MCF 10A (cell line): ENCODE data around the gene NFIX. TPM values are rescaled to one million over a fixed set of nuclear protein-coding genes. Genes with fewer than 3 reads are reported as not detected.

Experiments
- BruUV-seq: library from RNA; stranded (reverse); fragments of 400-500 nt; replicated peaks from 2 replicates; lab custom pipeline; 2021; lab: Mats Ljungman, UMichigan
- CTCF ChIA-PET: fragments of 300-600 bp; sonication (Branson Sonifier 250); formaldehyde crosslinking; extraction: SDS; loops from one replicate; lab custom pipeline; 2021; ENCODE audit warnings: antibody characterized with exemption, inconsistent platforms; lab: Yijun Ruan, JAX
- POLR2A ChIA-PET: fragments of 300-600, 350-650 bp; sonication (Branson Sonifier 250); formaldehyde crosslinking; extraction: SDS; loops from one replicate; lab custom pipeline; 2020; ENCODE audit warnings: antibody characterized with exemption, inconsistent platforms; lab: Yijun Ruan, JAX
- DNase-seq: peaks from one replicate; pipeline ENCODE4 v3.0.0-alpha.2; 2018; ENCODE audit not compliant: unreplicated experiment
- H3K27ac Mint-ChIP-seq: one replicate; pipeline ENCODE4 v1.8.0; 2022; ENCODE audit warnings: mild to moderate bottlenecking, low read depth, mixed read lengths; ENCODE audit not compliant: unreplicated experiment
- H3K27me3 Mint-ChIP-seq: one replicate; pipeline ENCODE4 v1.8.0; 2022; ENCODE audit warnings: mixed read lengths; ENCODE audit not compliant: insufficient read depth, unreplicated experiment
- H3K36me3 Mint-ChIP-seq: one replicate; pipeline ENCODE4 v1.8.0; 2022; ENCODE audit warnings: mild to moderate bottlenecking, moderate library complexity, mixed read lengths; ENCODE audit not compliant: insufficient read depth, unreplicated experiment
- H3K4me1 Mint-ChIP-seq: one replicate; pipeline ENCODE4 v1.8.0; 2022; ENCODE audit warnings: mixed read lengths; ENCODE audit not compliant: insufficient read depth, unreplicated experiment
- H3K4me3 Mint-ChIP-seq: one replicate; pipeline ENCODE4 v1.8.0; 2022; ENCODE audit warnings: mild to moderate bottlenecking, moderate library complexity, mixed read lengths; ENCODE audit not compliant: unreplicated experiment
- H3K9me3 Mint-ChIP-seq: one replicate; pipeline ENCODE4 v1.8.0; 2022; ENCODE audit warnings: mixed read lengths; ENCODE audit not compliant: unreplicated experiment
- CTCF ChIP-seq: fragments of 200-600 bp; IDR thresholded peaks from one replicate; pipeline ENCODE4 v1.8.0; 2022; ENCODE audit warnings: antibody characterized with exemption, mild to moderate bottlenecking; ENCODE audit not compliant: unreplicated experiment
- intact Hi-C: fragments of 100-400 bp; cut with micrococcal nuclease; formaldehyde crosslinking; loops from 2 replicates; pipeline ENCODE4 v1.14.1; 2022
- total RNA-seq: library from RNA; stranded (reverse); gene quantifications from 2 replicates; pipeline ENCODE4 v1.2.3, GENCODE V29; 2022

Gene NFIX
- total RNA-seq, 1 experiment from 2014 or later = 27.2 TPM

- CTCF ChIA-PET = interaction anchor here (0.6 to 7.6 kb wide), 18 partner anchors 14 to 520 kb away, joined by 3 to 97 read pairs (median 6); partner anchors contain the start of gene DAND5
These were observed 97.4 kb downstream of the NFIX start for GRCh38 chr19:13092606-13093235.

GRCh38 chr19:13093407-13094105, 98.3 kb downstream of the NFIX start:
- ChIA-PET POLR2A (interaction anchor here (0.7 to 1.0 kb wide), 4 partner anchors 109 to 1446 kb away, joined by 3 to 4 read pairs (median 4); no protein-coding TSS in a partner anchor), CTCF (interaction anchor here (0.5 to 7.6 kb wide), 40 partner anchors 7 to 1169 kb away, joined by 3 to 97 read pairs (median 3); partner anchors contain the start of genes DAND5 and ZNF700)
- Mint-ChIP-seq H3K4me3 (no peak overlapping the region), H3K27me3 (no peaks in the 10 kb centered on the region), H3K9me3 (no peaks in the 10 kb centered on the region), H3K4me1 (peaks cover 5% of the 10 kb centered on the region), H3K36me3 (peaks cover 11% of the 10 kb centered on the region), H3K27ac (no peak overlapping the region)
- DNase-seq = peak; percentile 86
- no TSS peak for BruUV-seq
- peak; percentile 95 for TF ChIP-seq CTCF
- intact Hi-C loops = loop anchor here (1.0 kb wide), 1 partner anchor 115 kb away; no protein-coding TSS in a partner anchor

More at GRCh38 chr19:13092606-13093235, 97.4 kb downstream of the NFIX start:
- Mint-ChIP-seq H3K4me3 (no peak overlapping the region), H3K9me3 (no peaks in the 10 kb centered on the region), H3K27ac (no peak overlapping the region), H3K4me1 (peaks cover 5% of the 10 kb centered on the region), H3K27me3 (no peaks in the 10 kb centered on the region), H3K36me3 (peaks cover 11% of the 10 kb centered on the region)
- POLR2A ChIA-PET = interaction anchor here (1.0 kb wide), 1 partner anchor 115 kb away, joined by 3 read pairs; no protein-coding TSS in a partner anchor
- intact Hi-C loops = no loop called here
- TF ChIP-seq CTCF = no peak
- no TSS peak for BruUV-seq
- no peak for DNase-seq

GRCh38 chr19:13094106-13094504, 98.8 kb downstream of the NFIX start:
- ChIA-PET POLR2A (interaction anchor here (0.7 to 1.0 kb wide), 3 partner anchors 110 to 1445 kb away, joined by 3 to 4 read pairs (median 4); no protein-coding TSS in a partner anchor), CTCF (interaction anchor here (0.5 to 7.6 kb wide), 37 partner anchors 8 to 1169 kb away, joined by 3 to 97 read pairs (median 3); partner anchors contain the start of genes DAND5 and ZNF700)
- Mint-ChIP-seq H3K4me3 (no peak overlapping the region), H3K4me1 (peaks cover 5% of the 10 kb centered on the region), H3K9me3 (no peaks in the 10 kb centered on the region), H3K36me3 (peaks cover 11% of the 10 kb centered on the region), H3K27ac (no peak overlapping the region), H3K27me3 (no peaks in the 10 kb centered on the region)
- no peak for TF ChIP-seq CTCF
- intact Hi-C loops = loop anchor here (1.0 kb wide), 1 partner anchor 116 kb away; no protein-coding TSS in a partner anchor
- no peak for DNase-seq
- BruUV-seq = no TSS peak
